Spleen (tissue), 7 donors: ENCODE data around the gene SH2D2A.

Experiments
- POLR2A ChIP-seq, 3 donors: fragments of 450-650 bp; IDR thresholded peaks; one replicate each; pipeline ENCODE4 v1.5.1; 2017; ENCODE audit warnings: antibody characterized with exemption in 3 of 3, mild to moderate bottlenecking in 1 of 3
- TF ChIP-seq, protein P1 (sequence below), 11 experiments: fragments of 200-600 bp in 7 of 11; fragments of 450-650 bp in 4 of 11; sonication (generic) in 4 of 11; IDR thresholded peaks in 8 of 11; conservative IDR thresholded peaks in 3 of 11; 1 replicate in 7 of 11; 2 replicates in 4 of 11; pipeline versions ENCODE4 v1.4.0 to v1.8.0; 2016 to 2021; ENCODE audit warnings: antibody characterized with exemption in 11 of 11, inconsistent platforms in 4 of 11, mild to moderate bottlenecking in 1 of 11
- donor health status: DM: no; HTN: no; CAD: no; lungs with moderate emphysema.
- donor health status: DM: no; HTN: no; CAD: no.
- donor health status: DM: no; HTN: no; CAD: no.

DNA sequence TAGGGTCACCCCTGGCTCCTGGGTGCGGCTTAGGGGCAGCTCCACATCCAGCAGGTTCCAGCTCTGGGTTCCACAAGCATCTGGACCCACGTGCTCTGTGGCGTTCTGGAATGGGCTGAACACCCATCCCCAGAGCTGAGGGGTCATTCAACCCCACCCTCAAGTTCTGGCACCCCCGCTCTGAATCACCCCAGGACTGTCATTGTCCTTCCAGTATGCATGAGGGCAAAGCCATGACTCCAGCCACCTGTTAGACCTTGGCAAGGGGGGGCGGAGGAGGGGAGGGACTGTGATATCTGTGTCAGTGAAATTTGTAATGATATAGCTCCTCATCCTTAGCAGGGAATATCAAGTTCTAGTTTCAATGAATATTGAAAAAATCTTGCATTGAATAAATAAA, 30.0 kb upstream of the SH2D2A start:
- TF ChIP-seq, protein P1, sequence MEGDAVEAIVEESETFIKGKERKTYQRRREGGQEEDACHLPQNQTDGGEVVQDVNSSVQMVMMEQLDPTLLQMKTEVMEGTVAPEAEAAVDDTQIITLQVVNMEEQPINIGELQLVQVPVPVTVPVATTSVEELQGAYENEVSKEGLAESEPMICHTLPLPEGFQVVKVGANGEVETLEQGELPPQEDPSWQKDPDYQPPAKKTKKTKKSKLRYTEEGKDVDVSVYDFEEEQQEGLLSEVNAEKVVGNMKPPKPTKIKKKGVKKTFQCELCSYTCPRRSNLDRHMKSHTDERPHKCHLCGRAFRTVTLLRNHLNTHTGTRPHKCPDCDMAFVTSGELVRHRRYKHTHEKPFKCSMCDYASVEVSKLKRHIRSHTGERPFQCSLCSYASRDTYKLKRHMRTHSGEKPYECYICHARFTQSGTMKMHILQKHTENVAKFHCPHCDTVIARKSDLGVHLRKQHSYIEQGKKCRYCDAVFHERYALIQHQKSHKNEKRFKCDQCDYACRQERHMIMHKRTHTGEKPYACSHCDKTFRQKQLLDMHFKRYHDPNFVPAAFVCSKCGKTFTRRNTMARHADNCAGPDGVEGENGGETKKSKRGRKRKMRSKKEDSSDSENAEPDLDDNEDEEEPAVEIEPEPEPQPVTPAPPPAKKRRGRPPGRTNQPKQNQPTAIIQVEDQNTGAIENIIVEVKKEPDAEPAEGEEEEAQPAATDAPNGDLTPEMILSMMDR (IDR thresholded peaks at IDR 0.05 in 8 of 11, conservative IDR thresholded peaks at IDR 0.05 in 3 of 11), result no peak
- no peak for TF ChIP-seq POLR2A (IDR thresholded peaks at IDR 0.05)
